Endothelial cell of hepatic sinusoid (primary cell): Measurements from ENCODE around the gene RELB.

Experiments
- in situ Hi-C: cut with HindIII; loops from 2 replicates; pipeline ENCODE4 v1.10.0; 2017; ENCODE audit warnings: low sequenced_read_pairs

The RELB gene

GRCh38 chr19:45075301-45076028 is 74.2 kb downstream of the RELB start:
- in situ Hi-C loops, result no loop called here

- in situ Hi-C loops, result no loop called here
Measured at GRCh38 chr19:45076029-45076850, 75.0 kb downstream of the RELB start, which contains the start of gene ZNF296. Gene ZNF296, minus strand, starts transcription at chr19:45076478. Its CDS starts 105 bp downstream, at chr19:45076373.

DNA sequence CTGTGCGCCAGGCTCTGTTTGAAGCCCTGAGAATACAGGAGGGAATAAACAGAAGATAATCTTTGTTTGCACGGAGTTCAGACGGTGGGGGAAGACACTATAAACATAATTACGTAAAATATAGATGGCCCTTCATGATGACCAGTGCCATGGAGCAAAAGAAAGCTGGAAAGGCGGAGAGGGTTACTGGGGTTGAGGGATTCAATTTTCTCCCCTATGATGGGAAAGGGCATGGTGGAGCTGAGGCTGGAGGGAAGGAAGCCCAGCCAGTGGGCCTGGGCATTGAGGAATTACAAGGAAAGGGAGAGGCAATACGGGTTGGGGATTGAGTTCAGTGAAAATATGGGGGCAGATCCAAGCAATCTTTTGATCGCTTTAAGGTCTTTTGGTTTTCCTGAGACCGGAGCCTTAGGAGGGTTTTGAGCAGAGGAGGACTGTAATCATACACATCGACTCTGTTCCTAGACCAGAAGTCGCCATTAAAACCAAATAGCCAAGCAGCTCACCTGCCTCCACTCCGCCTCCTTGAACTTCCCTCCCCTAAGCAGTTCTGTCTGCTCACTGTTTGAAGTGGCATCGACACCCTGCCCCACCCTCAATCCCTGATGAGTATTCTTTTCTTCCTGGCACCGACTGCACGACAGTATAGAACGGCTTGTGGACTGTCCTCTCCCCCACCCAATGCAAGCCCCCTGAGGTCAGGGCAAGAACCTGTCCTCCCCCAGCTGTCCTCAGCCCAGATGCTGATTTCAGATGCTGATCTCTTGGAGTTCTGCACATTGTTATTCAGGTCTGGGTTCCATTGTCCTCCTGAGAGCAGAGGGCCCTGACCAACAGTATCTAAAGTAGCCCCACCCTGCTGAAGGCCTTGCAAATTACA is 75.8 kb downstream of the RELB start:
- in situ Hi-C loops, result no loop called here

- in situ Hi-C loops, result no loop called here
Measured at GRCh38 chr19:45078390-45079062, 77.3 kb downstream of the RELB start.

DNA sequence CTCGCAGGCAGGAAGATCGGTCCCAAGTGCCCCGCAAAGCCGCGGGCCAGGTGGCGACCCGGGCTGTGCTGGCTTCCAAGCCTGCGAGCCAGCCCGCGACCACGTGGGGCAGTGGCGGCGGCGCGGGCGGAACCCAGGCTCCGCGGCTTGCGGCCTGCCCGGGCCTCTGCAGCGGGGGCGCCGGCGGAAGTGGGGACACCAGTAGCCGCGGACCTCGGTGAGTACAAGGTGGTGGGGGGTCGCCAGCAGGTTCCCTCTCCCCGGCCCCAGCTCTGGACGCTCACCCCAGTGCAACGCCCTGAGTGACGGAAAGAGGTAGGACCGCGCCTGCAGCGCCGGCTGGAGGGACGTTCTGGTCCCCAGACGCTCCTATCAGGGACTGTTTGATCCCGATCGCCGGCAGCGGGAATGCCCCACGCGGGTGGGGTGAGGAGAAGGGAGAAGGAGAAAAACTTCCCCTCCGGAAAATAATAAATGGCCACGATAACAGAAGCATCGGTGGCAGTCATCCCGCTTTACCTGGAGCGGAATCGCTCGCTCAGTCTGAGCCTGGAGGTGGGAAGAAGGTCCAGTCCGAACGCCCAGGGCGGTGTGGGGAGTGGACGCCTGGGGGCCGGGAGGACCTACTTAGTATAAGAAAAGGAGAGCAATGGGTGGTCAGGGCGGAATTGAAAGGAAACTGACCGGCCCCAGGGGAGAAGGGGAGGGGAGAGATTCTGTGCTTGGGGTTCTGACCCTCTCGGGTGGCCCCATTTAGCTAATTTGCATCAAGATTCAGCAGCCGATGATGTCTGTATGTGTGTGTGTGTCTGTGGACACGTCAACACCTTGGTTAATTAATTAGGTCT is 78.0 kb downstream of the RELB start, which contains the start of gene GEMIN7:
GEMIN7 (plus strand) TSS at position 198 of the 848 bp plus-strand sequence. CDS start 10,855 bp downstream, outside the sequence.
- in situ Hi-C loops, result no loop called here

GRCh38 chr19:45079911-45080370 is 78.7 kb downstream of the RELB start:
- in situ Hi-C loops, result no loop called here

DNA sequence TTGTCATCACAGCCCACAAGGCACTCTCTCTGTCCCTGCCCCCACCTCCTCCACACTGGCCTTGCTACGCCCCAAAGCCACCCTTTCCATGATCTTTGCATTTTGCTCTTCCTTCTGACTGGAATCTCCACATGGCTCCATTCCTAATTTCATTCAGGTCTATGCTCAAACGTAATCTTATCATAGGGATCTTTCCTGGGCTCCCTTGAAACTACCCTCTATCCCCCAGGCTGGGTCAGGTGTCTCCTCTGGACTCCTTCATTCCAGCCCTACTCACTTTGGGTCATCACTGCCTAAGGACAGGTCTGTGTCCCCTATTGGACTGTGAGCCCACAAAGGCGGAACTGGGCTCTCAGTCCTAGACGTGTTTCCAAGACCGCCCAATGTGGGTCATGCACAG is 80.9 kb downstream of the RELB start:
- in situ Hi-C loops, result no loop called here

GRCh38 chr19:45086480-45086879 is 85.2 kb downstream of the RELB start:
- in situ Hi-C loops, result no loop called here

- in situ Hi-C loops, result no loop called here
Measured at GRCh38 chr19:45087531-45087930, 86.3 kb downstream of the RELB start.
